GM23338 (cell line): ENCODE measurements around the gene RBM33. TPM values are rescaled to one million over a fixed set of nuclear protein-coding genes. Genes with fewer than 3 reads are reported as not detected.
A peak's percentile ranks its signal among the peaks of the same experiment; 100 is the strongest.

Experiments used
- ATAC-seq: fragments of 200-7000 bp; cut with Tn5 transposase; 3 replicates; pipeline ENCODE4 v1.9.1; 2020
- DNase-seq: peaks from one replicate; pipeline ENCODE4 v3.0.0-alpha.2; 2015; ENCODE audit warnings: low spot score
- H2AFZ ChIP-seq: fragments of 200-600 bp; sonication (generic); 2 replicates; pipeline ENCODE4 v1.8.0; 2016; ENCODE audit warnings: antibody characterized with exemption, mild to moderate bottlenecking, moderate library complexity
- H3F3A ChIP-seq: fragments of 200-600 bp; sonication (generic); replicated peaks from 2 replicates; pipeline ENCODE4 v1.8.0; 2017; ENCODE audit warnings: antibody characterized with exemption, mixed run types, low read depth
- H3K27ac ChIP-seq: fragments of 200-600 bp; sonication (generic); 2 replicates; pipeline ENCODE4 v1.6.1; 2016; ENCODE audit warnings: low read depth
- H3K27me3 ChIP-seq: fragments of 200-600 bp; sonication (generic); 2 replicates; pipeline ENCODE4 v1.8.0; 2016; ENCODE audit warnings: mild to moderate bottlenecking, mixed run types, moderate library complexity; ENCODE audit not compliant: insufficient read depth
- H3K36me3 ChIP-seq: fragments of 200-600 bp; sonication (generic); 2 replicates; pipeline ENCODE4 v1.8.0; 2016; ENCODE audit warnings: mild to moderate bottlenecking; ENCODE audit not compliant: insufficient read depth
- H3K4me1 ChIP-seq: fragments of 200-600 bp; sonication (generic); 2 replicates; pipeline ENCODE4 v1.8.0; 2016; ENCODE audit warnings: mild to moderate bottlenecking, moderate library complexity; ENCODE audit not compliant: insufficient read depth
- H3K4me2 ChIP-seq: fragments of 200-600 bp; sonication (generic); 2 replicates; pipeline ENCODE4 v1.7.1; 2017; ENCODE audit warnings: mixed run types
- H3K4me3 ChIP-seq: fragments of 200-600 bp; sonication (generic); 2 replicates; pipeline ENCODE4 v1.6.1; 2016; ENCODE audit warnings: mixed run types
- H3K79me2 ChIP-seq: fragments of 200-600 bp; sonication (generic); replicated peaks from 2 replicates; pipeline ENCODE4 v1.8.0; 2017; ENCODE audit warnings: mild to moderate bottlenecking; ENCODE audit not compliant: insufficient read depth
- H3K9me2 ChIP-seq: fragments of 200-600 bp; sonication (generic); 2 replicates; pipeline ENCODE4 v1.8.0; 2017; ENCODE audit not compliant: insufficient read depth
- H4K20me1 ChIP-seq: fragments of 200-600 bp; sonication (generic); replicated peaks from 2 replicates; pipeline ENCODE4 v1.8.0; 2017; ENCODE audit warnings: mild to moderate bottlenecking; ENCODE audit not compliant: insufficient read depth
- H3K27ac Mint-ChIP-seq: 2 replicates; pipeline ENCODE4 v1.8.0; 2020; ENCODE audit warnings: inconsistent platforms, mild to moderate bottlenecking, moderate library complexity, mixed read lengths
- H3K27me3 Mint-ChIP-seq: 3 replicates; pipeline ENCODE4 v1.8.0; 2022; ENCODE audit warnings: low read depth, mild to moderate bottlenecking, moderate library complexity, mixed read lengths, inconsistent platforms; ENCODE audit not compliant: insufficient read depth, poor library complexity
- H3K36me3 Mint-ChIP-seq: 3 replicates; pipeline ENCODE4 v1.8.0; 2021; ENCODE audit warnings: low read depth, mild to moderate bottlenecking, inconsistent platforms, moderate library complexity, mixed read lengths
- H3K4me1 Mint-ChIP-seq: 3 replicates; pipeline ENCODE4 v1.8.0; 2020; ENCODE audit warnings: mild to moderate bottlenecking, inconsistent platforms, mixed read lengths
- H3K4me3 Mint-ChIP-seq: 3 replicates; pipeline ENCODE4 v1.8.0; 2021; ENCODE audit warnings: moderate library complexity, mild to moderate bottlenecking, inconsistent platforms, mixed read lengths
- H3K9me3 Mint-ChIP-seq: 3 replicates; pipeline ENCODE4 v1.8.0; 2020; ENCODE audit warnings: moderate library complexity, mild to moderate bottlenecking, inconsistent platforms, mixed read lengths
- CREB1 ChIP-seq: fragments of 250-450 bp; sonication (Bioruptor Pico); IDR thresholded peaks from 2 replicates; pipeline ENCODE4 v1.5.0; 2020; ENCODE audit warnings: low read depth, mild to moderate bottlenecking, moderate library complexity
- CTCF ChIP-seq, 2 experiments: fragments of 200-600 bp in 1 of 2; sonication (generic) in 1 of 2; conservative IDR thresholded peaks; 2 replicates each; pipeline versions ENCODE4 v1.5.1 to v1.6.1; 2016 to 2017; ENCODE audit warnings: antibody characterized with exemption in 2 of 2, low read depth in 2 of 2, mild to moderate bottlenecking in 2 of 2, moderate library complexity in 1 of 2
- EZH2 ChIP-seq: fragments of 200-600 bp; sonication (generic); IDR thresholded peaks from one replicate; pipeline ENCODE4 v1.8.0; 2017; ENCODE audit warnings: antibody characterized with exemption, mild to moderate bottlenecking, low read depth; ENCODE audit not compliant: unreplicated experiment
- EZH2phosphoT487 ChIP-seq: fragments of 200-600 bp; sonication (generic); IDR thresholded peaks from one replicate; pipeline ENCODE4 v1.8.1; 2018; ENCODE audit warnings: antibody characterized with exemption; ENCODE audit not compliant: unreplicated experiment
- NANOG ChIP-seq: IDR thresholded peaks from 2 replicates; pipeline ENCODE4 v1.6.1; 2016; ENCODE audit warnings: antibody characterized with exemption, borderline replicate concordance
- POLR2AphosphoS5 ChIP-seq: IDR thresholded peaks from 2 replicates; pipeline ENCODE4 v1.6.1; 2016; ENCODE audit warnings: antibody characterized with exemption, low read depth
- STAT1 ChIP-seq: IDR thresholded peaks from one replicate; pipeline ENCODE4 v1.6.1; 2016; ENCODE audit warnings: antibody characterized with exemption; ENCODE audit not compliant: unreplicated experiment
- ZNF114 ChIP-seq: fragments of 250-450 bp; sonication (Bioruptor Pico); IDR thresholded peaks from 2 replicates; pipeline ENCODE4 v1.5.0; 2020; ENCODE audit warnings: mild to moderate bottlenecking, moderate library complexity
- ZNF331 ChIP-seq: fragments of 250-450 bp; sonication (Bioruptor Pico); IDR thresholded peaks from 2 replicates; pipeline ENCODE4 v1.5.0; 2020; ENCODE audit warnings: low read depth, mild to moderate bottlenecking, moderate library complexity
- polyA plus RNA-seq: library from polyadenylated mRNA; unstranded; fragments of >200 nt; fragmentation: Nextera tagmentation; extraction: Ambion mirVana; gene quantifications from 2 replicates; pipeline ENCODE4 v1.2.1, GENCODE V29; 2016
- total RNA-seq: library from RNA; depleted of rRNA; stranded (reverse); fragments of >200 nt; shearing (Covaris generic); gene quantifications from 2 replicates; pipeline ENCODE4 v1.2.3, GENCODE V29; 2014
- TF ChIP-seq, protein P1 (sequence below): fragments of 250-450 bp; sonication (Bioruptor Pico); IDR thresholded peaks from 2 replicates; pipeline ENCODE4 v1.5.0; 2020; ENCODE audit warnings: mild to moderate bottlenecking, moderate library complexity
- TF ChIP-seq, protein P2 (sequence below): IDR thresholded peaks from one replicate; pipeline ENCODE4 v1.6.1; 2018; ENCODE audit warnings: antibody characterized with exemption; ENCODE audit not compliant: unreplicated experiment

RBM33 gene
- total and polyA plus RNA-seq, 2 experiments from 2014 or later: 47.7 to 94.7 TPM

DNA sequence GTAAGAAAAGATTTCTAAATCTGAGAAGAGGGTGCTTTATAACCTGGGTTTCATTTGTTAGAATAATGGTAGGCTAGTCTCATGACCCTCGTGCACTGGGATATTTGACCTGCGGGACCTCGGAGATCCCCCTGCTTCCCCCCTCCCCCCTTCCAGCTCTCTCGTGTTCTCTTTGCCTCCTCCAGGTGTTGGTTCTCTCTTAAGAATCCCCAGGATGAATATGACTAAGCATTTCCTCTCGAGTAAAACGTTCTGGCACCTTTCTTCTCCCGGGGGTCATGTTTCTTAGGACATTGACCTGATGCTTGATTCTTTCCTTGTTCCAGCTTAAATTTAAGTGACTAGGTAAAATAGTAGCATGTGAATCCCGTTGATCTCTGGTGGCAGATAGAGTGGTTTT is 96.6 kb downstream of the RBM33 start:
- no peak for TF ChIP-seq CTCF (conservative IDR thresholded peaks at IDR 0.05; ENCODE audit: low read depth in 2 of 2)
- TF ChIP-seq STAT1: no peak
- TF ChIP-seq ZNF331: no peak
- no peak for TF ChIP-seq POLR2AphosphoS5
- no peak for TF ChIP-seq CREB1 (CRISPR knock-in tag)
- H3K9me2 ChIP-seq: no peaks in the 10 kb centered on the region
- peaks cover 23% of the 10 kb centered on the region for H3K36me3 ChIP-seq
- H3K27me3 Mint-ChIP-seq: peaks cover 8% of the 10 kb centered on the region
- H4K20me1 ChIP-seq: peaks cover 4% of the 10 kb centered on the region; the same call in 1 of the 2 replicates
- peak overlapping the region; percentile 90 for H3K27ac Mint-ChIP-seq
- H3K4me3 Mint-ChIP-seq: no peak overlapping the region
- no peaks in the 10 kb centered on the region for H3K27me3 ChIP-seq
- peak overlapping the region; percentile 82 for H3K27ac ChIP-seq
- H3K4me1 ChIP-seq: peaks cover 18% of the 10 kb centered on the region
- peaks cover 66% of the 10 kb centered on the region for H3K36me3 Mint-ChIP-seq
- peaks cover 26% of the 10 kb centered on the region for H3K4me1 Mint-ChIP-seq
- H3K9me3 Mint-ChIP-seq: no peaks in the 10 kb centered on the region
- peaks cover 18% of the 10 kb centered on the region for H3K79me2 ChIP-seq
- H3K4me2 ChIP-seq: peak overlapping the region; percentile 46; the same call in 1 of the 2 replicates
- no peak overlapping the region for H3K4me3 ChIP-seq
- H2AFZ ChIP-seq: no peak overlapping the region
- peak; percentile 73 for DNase-seq
- H3F3A ChIP-seq: no peaks in the 10 kb centered on the region
- peak; percentile 77 for ATAC-seq

DNA sequence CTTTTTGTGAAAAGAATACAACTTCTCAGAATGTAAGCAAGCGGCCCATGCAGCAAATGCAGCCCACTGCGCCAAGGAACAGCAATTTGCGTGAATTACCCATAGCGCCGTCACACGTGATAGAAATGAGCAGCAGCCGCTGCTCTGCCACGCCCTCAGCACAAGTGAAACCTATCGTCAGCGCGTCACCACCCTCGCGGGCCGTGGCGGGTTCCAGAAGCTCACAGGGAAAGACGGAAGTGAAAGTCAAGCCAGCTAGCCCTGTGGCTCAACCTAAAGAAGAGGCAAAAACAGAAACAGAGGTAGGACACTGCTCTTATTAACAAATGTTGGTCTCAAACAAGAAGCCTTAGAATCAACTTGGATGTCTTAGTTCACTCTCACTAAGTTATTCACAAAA is 97.3 kb downstream of the RBM33 start:
- peaks cover 19% of the 10 kb centered on the region for H3K79me2 ChIP-seq
- H3K36me3 ChIP-seq: peaks cover 23% of the 10 kb centered on the region
- no peaks in the 10 kb centered on the region for H3F3A ChIP-seq
- no peak for ATAC-seq
- H3K27me3 Mint-ChIP-seq: peaks cover 8% of the 10 kb centered on the region
- peak overlapping the region; percentile 90 for H3K27ac Mint-ChIP-seq
- peaks cover 5% of the 10 kb centered on the region for H4K20me1 ChIP-seq
- no peak overlapping the region for H3K4me2 ChIP-seq
- peaks cover 72% of the 10 kb centered on the region for H3K36me3 Mint-ChIP-seq
- peaks cover 18% of the 10 kb centered on the region for H3K4me1 ChIP-seq
- H3K4me1 Mint-ChIP-seq: peaks cover 26% of the 10 kb centered on the region
- H2AFZ ChIP-seq: no peak overlapping the region
- no peaks in the 10 kb centered on the region for H3K9me2 ChIP-seq
- no peak overlapping the region for H3K4me3 ChIP-seq
- H3K27me3 ChIP-seq: no peaks in the 10 kb centered on the region
- no peak overlapping the region for H3K4me3 Mint-ChIP-seq
- H3K27ac ChIP-seq: peak overlapping the region; percentile 82
- H3K9me3 Mint-ChIP-seq: no peaks in the 10 kb centered on the region
- DNase-seq: no peak
- TF ChIP-seq EZH2phosphoT487 (no peak), STAT1 (no peak), CREB1 (CRISPR knock-in tag) (no peak), NANOG (no peak), EZH2 (no peak), ZNF331 (no peak), ZNF114 (CRISPR knock-in tag) (no peak)
- TF ChIP-seq, protein P1, sequence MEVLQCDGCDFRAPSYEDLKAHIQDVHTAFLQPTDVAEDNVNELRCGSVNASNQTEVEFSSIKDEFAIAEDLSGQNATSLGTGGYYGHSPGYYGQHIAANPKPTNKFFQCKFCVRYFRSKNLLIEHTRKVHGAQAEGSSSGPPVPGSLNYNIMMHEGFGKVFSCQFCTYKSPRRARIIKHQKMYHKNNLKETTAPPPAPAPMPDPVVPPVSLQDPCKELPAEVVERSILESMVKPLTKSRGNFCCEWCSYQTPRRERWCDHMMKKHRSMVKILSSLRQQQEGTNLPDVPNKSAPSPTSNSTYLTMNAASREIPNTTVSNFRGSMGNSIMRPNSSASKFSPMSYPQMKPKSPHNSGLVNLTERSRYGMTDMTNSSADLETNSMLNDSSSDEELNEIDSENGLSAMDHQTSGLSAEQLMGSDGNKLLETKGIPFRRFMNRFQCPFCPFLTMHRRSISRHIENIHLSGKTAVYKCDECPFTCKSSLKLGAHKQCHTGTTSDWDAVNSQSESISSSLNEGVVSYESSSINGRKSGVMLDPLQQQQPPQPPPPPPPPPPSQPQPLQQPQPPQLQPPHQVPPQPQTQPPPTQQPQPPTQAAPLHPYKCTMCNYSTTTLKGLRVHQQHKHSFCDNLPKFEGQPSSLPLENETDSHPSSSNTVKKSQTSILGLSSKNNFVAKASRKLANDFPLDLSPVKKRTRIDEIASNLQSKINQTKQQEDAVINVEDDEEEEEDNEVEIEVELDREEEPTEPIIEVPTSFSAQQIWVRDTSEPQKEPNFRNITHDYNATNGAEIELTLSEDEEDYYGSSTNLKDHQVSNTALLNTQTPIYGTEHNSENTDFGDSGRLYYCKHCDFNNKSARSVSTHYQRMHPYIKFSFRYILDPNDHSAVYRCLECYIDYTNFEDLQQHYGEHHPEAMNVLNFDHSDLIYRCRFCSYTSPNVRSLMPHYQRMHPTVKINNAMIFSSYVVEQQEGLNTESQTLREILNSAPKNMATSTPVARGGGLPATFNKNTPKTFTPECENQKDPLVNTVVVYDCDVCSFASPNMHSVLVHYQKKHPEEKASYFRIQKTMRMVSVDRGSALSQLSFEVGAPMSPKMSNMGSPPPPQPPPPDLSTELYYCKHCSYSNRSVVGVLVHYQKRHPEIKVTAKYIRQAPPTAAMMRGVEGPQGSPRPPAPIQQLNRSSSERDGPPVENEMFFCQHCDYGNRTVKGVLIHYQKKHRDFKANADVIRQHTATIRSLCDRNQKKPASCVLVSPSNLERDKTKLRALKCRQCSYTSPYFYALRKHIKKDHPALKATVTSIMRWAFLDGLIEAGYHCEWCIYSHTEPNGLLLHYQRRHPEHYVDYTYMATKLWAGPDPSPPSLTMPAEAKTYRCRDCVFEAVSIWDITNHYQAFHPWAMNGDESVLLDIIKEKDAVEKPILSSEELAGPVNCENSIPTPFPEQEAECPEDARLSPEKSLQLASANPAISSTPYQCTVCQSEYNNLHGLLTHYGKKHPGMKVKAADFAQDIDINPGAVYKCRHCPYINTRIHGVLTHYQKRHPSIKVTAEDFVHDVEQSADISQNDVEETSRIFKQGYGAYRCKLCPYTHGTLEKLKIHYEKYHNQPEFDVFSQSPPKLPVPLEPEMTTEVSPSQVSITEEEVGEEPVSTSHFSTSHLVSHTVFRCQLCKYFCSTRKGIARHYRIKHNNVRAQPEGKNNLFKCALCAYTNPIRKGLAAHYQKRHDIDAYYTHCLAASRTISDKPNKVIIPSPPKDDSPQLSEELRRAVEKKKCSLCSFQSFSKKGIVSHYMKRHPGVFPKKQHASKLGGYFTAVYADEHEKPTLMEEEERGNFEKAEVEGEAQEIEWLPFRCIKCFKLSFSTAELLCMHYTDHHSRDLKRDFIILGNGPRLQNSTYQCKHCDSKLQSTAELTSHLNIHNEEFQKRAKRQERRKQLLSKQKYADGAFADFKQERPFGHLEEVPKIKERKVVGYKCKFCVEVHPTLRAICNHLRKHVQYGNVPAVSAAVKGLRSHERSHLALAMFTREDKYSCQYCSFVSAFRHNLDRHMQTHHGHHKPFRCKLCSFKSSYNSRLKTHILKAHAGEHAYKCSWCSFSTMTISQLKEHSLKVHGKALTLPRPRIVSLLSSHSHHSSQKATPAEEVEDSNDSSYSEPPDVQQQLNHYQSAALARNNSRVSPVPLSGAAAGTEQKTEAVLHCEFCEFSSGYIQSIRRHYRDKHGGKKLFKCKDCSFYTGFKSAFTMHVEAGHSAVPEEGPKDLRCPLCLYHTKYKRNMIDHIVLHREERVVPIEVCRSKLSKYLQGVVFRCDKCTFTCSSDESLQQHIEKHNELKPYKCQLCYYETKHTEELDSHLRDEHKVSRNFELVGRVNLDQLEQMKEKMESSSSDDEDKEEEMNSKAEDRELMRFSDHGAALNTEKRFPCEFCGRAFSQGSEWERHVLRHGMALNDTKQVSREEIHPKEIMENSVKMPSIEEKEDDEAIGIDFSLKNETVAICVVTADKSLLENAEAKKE: no peak
- TF ChIP-seq, protein P2, sequence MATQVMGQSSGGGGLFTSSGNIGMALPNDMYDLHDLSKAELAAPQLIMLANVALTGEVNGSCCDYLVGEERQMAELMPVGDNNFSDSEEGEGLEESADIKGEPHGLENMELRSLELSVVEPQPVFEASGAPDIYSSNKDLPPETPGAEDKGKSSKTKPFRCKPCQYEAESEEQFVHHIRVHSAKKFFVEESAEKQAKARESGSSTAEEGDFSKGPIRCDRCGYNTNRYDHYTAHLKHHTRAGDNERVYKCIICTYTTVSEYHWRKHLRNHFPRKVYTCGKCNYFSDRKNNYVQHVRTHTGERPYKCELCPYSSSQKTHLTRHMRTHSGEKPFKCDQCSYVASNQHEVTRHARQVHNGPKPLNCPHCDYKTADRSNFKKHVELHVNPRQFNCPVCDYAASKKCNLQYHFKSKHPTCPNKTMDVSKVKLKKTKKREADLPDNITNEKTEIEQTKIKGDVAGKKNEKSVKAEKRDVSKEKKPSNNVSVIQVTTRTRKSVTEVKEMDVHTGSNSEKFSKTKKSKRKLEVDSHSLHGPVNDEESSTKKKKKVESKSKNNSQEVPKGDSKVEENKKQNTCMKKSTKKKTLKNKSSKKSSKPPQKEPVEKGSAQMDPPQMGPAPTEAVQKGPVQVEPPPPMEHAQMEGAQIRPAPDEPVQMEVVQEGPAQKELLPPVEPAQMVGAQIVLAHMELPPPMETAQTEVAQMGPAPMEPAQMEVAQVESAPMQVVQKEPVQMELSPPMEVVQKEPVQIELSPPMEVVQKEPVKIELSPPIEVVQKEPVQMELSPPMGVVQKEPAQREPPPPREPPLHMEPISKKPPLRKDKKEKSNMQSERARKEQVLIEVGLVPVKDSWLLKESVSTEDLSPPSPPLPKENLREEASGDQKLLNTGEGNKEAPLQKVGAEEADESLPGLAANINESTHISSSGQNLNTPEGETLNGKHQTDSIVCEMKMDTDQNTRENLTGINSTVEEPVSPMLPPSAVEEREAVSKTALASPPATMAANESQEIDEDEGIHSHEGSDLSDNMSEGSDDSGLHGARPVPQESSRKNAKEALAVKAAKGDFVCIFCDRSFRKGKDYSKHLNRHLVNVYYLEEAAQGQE: no peak
